ENCODE measurements around the gene PAK1IP1.
"Not testable (repeated sequence)": the region's sequence is repeated elsewhere in the genome, so short reads cannot be mapped to it uniquely, and the experiment has no call there.

PAK1IP1 gene

GRCh38 chr6:10692965-10693538, 1.7 kb upstream of the PAK1IP1 start:
- DNase-seq: no peak

GRCh38 chr6:10695086-10695657, 400 bp downstream of the PAK1IP1 start:
- no peak for DNase-seq

DNA sequence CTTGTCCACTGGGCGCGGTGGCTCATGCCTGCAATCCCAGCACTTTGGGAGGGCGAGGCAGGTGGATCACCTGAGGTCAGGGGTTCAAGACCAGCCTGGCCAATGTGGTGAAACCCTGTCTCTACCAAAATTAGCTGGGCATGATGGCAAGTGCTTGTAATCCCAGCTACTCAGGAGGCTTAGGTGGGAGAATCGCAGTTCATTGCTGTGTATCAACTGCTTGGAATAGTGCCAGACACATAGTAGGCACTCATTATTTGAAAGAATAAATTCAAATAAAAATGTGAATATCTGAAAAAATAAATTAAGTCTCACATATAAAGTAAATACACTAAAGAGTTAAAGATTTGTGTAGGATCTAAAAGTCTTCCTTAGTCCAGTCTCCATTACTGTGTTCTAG, 1.9 kb downstream of the PAK1IP1 start:
- no peak for DNase-seq

DNA sequence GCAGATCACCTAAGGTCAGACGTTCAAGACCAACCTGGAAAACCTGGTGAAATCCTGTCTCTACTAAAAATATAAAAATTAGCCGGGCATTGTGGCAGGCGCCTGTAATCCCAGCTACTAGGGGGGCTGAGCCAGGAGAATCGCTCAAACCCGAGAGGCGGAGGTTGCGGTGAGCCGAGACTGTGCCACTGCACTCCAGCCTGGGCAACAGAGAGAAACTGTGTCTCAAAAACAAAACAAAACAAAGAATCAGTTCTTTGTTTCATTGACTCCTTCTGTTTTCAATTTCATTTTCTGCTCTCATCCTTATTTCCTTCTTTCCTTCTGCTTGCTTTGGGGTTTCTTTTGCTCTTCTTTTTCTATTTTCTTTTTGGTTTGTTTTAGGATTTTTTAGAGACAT, 19.2 kb downstream of the PAK1IP1 start:
- DNase-seq: no peak

DNA sequence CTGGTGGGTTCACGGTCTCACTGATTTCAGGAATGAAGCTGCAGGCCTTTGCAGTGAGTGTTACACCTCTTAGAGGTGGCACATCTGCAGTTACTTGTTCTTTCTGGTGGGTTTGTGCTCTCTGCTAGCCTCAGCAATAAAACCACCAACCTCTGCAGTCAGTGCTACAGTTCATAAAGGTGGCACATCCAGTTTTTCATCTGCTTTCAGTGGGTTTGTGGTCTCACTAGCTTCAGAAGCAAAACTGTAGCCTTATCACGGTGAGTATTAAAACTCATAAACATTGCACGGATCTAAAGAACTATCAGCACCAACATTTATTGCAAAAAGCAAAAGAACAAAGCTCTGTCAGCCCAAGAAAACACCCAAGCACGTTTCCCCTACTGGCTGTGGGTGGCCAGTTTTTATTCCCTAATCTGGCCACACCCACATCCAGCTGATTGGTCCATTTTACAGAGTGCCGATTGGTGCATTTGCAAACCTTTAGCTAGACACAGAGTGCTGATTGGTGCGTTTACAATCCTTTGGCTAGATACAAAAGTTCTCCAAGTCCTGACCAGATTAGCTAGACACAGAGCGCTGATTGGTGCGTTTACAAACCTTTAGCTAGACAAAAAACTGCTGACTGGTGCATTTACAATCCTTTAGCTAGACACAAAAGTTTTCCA, 24.7 kb downstream of the PAK1IP1 start:
- DNase-seq: peak; percentile 68 to 70

GRCh38 chr6:10719964-10720264, 25.1 kb downstream of the PAK1IP1 start:
- no peak for DNase-seq

- peak; percentile 71 to 80 for DNase-seq
Measured at GRCh38 chr6:10720265-10720959, 25.6 kb downstream of the PAK1IP1 start.

DNA sequence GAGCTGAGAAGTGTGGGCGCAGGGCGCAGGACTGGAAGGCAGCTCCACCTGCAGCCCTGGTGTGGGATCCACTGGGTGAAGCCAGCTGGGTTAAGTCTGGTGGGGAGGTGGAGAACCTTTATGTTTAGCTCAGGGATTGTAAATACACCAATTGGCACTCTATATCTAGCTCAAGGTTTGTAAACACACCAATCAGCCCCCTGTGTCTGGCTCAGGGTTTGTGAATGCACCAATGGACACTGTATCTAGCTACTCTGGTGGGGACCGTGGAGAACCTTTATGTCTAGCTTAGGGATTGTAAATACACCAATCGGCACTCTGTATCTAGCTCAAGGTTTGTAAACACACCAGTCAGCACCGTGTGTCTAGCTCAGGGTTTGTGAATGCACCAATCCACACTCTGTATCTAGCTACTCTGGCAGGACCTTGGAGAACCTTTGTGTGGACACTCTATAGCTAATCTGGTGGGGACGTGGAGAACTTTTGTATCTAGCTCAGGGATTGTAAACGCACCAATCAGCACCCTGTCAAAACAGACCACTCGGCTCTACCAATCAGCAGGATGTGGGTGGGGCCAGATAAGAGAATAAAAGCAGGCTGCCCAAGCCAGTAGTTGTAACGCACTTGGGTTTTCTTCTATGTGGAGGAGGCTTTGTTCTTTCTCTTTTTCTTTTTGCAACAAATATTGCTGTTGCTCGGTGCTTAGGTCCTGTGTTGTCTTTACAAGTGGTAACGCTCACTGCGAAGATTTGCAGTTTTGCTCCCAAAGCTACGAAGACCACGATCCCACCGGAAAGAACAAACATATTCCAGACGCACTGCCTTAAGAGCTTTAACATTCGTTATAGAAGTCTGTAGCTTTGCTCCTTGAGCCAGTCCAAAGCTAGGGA, 26.4 kb downstream of the PAK1IP1 start:
- peak in 1 of 2 experiments; percentile 52 for DNase-seq

- DNase-seq: peak in 1 of 2 experiments; percentile 25
Measured at GRCh38 chr6:10721850-10722569, 27.2 kb downstream of the PAK1IP1 start.

GRCh38 chr6:10722570-10722819, 27.7 kb downstream of the PAK1IP1 start:
- no peak for DNase-seq

DNA sequence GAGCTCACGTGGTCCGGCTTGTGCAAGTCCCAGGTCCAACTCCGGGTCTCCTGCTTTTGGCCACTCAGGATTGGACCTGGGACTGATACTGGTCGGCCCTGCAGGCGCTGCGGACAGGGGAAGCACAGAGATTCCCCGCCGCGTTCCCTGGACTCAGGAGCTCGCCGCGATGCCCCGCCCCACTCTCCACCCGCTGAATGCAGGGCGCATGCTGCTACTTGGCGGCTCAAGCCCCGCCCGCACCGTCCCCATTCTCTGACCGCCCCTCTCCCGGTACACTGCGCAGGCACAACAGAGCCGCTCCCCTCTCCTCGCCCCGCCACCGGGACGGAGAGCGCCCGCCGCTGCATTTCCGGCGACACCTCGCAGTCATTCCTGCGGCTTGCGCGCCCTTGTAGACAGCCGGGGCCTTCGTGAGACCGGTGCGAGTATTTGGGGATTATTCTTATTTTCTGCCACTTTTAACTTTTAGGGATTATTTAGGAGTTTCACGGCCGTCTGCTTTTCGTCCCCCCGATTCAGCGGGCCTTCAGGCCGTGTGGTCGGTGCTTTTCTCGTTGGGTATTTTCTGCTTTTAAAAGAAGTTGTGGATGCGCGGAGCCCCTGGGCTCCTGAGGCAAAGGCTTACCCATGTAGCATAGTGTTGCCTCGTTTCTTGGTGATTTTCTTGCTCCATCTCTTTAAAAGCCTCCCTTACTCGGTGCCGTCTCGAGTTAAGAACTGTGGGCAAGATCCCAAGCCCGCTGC, 28.2 kb downstream of the PAK1IP1 start, which contains the start of gene TMEM14C:
Gene TMEM14C, plus strand, starts transcription at position 251 of the 747 bp plus-strand sequence. CDS start 1,544 bp downstream, outside the sequence.
- peak; percentile 92 to 95 for DNase-seq

DNA sequence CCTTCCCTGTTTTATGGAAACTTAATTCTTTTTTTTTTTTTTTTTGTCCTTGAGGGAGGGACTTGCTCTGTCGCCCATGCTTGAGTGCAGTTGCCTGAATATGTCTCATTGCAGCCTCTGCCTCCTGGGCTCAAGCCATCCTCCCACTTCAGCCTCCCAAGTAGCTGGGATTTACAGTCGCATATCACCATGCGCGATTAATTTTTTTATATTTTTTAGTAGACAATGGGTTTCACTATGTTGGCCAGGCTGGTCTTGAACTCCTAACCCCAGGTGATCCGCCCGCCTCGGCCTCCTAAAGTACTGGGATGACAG, 28.8 kb downstream of the PAK1IP1 start:
- DNase-seq: peak in 1 of 2 experiments; percentile 26

DNA sequence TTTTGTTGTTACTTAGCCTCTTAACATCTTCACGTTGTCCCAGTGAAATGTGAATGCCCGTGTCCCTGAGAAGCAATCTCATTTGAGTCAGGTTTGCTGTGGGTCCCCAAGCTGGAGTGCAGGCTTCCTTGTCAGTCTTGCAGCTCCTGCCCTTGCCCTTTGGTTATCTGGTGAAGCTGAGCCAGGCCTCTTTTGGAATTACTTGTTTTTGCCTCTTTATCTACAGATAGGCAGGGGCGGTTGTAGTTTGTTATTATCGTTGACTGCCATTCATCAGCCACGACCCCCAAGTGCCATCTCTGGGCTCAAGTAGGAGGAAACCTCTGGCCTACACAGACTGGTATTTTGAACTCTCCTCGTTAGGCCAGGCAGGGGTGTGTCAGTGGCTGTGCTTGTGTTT, 30.3 kb downstream of the PAK1IP1 start:
- DNase-seq: no peak

GRCh38 chr6:10725716-10726115, 30.9 kb downstream of the PAK1IP1 start:
- DNase-seq: no peak

- no peak for DNase-seq
Measured at GRCh38 chr6:10730254-10730653, 35.5 kb downstream of the PAK1IP1 start.

DNA sequence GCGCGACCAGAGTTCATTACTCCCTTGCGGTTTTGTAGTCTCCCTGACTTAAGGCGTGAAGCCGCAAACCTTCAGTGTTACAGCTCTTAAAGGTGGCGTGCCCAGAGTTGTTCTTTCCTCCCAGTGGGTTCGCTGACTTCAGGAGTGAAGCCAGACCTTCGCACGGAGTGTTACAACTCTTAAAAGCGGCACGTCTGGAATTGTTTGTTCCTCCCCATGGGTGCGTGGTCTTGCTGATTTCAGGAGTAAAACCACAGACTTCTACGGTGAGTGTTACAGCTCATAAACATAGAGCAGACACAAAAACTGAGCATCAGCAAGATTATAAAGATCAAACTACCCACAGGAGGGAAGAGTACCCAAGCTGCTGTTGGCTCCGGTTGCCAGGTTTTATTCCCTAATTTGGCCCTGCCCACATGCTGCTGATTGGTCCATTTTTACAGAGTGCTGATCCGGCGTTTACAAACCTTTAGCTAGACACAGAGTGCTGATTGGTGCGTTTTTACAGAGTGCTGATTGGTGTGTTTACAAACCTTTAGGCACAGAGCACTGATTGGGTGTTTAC, 38.5 kb downstream of the PAK1IP1 start:
- DNase-seq: no peak

DNA sequence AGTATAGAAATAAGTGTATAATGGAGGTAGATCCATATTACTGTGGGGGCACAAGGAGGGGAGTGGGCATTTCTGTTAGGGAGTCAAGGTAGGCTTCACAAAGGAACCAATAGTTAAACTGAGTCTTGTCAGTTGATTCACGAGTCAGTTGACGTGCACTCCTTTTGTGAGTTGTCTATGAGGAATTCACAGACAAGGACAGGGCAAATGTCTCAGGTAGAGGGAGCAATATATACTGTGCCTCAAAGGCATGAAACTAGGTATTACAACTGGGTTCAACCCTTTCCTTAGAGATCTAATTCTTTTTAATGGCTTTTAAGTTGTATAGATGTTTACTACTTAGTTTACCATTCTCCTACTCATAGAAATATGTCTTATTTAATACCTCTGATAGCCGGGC, 39.1 kb downstream of the PAK1IP1 start:
- no peak for DNase-seq

DNA sequence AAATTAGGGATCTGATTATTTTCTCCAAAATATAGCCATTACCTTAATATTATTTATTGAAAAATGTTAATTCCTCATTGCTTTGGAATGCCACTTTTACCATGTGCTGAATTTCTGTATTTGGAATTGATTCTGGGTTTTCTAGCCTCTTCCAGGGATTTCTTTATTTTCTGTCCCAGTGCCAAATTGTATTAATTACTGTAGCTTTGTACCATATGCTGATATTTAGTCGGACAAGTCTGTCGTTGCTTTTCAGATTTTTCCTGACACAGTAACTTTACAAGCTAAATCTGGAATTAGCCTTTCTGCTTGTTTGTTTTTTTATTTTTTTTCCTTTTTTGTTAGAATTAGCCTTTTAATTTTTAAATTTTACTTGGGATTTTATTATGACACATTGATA, 42.0 kb downstream of the PAK1IP1 start:
- DNase-seq: no peak

DNA sequence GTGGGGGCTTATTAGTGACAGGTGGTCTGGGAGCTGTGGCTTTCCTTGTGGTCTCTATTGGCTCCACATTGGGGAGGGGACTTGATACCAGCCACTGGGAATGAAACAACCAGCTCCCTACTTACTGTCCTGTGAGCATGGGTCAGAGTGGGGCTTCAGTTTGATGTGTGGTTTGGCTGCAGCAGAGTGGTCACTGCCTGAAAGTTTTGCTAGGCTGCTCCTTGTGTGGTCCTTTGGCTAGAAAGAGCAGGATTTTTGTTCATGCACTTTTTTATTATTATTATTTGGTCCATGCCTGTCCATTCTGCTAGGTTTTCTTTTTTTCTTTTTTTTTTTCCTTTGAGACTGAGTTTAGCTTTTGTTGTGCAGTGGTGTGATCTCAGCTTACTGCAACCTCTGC, 45.3 kb downstream of the PAK1IP1 start:
- DNase-seq: no peak

- not testable (repeated sequence) for DNase-seq
Measured at GRCh38 chr6:10741643-10742042, 46.9 kb downstream of the PAK1IP1 start.

DNA sequence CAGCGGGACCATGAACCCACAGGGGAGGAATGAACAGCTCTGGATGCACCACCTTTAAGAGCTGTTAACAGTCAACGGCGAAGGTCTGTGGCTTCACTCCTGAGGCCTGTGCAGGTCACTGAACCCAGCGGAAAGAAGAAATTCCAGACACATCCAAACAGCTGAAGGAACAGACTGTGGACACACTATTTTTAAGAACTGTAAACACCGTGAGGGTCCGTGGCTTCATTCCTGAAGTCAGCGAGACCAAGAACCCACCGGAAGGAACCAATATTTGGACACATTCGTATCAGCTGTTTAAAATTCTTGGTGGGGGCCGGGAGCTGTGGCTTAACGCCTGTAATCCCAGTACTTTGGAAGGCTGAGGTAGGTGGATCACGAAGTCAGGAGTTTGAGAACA, 47.5 kb downstream of the PAK1IP1 start:
- no peak for DNase-seq

DNA sequence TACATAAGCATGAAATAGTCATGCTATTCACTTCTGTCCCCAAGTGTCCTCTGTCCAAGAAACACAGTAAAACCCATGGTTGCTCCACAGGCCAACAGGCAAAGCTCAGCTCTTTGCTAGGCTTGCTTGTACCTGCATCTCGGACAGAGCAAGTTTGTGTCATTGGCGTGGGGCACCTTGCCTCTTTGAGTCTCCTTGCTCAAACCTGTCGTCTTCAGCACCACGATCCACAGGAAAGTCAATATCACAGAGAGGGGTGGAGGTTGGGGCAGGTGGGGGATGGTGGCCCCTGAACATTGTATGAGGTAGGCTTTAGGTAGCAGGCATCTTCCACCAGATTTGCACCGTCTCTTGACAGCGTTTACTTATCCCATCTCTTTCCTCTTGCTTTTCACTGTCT, 48.7 kb downstream of the PAK1IP1 start:
- DNase-seq: no peak
